GM21367 (cell line): Measurements from ENCODE around the gene PRUNE2.
"Not testable (repeated sequence)": the region's sequence is repeated elsewhere in the genome, so short reads cannot be mapped to it uniquely, and the experiment has no call there.

Experiments
- ATAC-seq: cut with Tn5 transposase; IDR thresholded peaks from one replicate; pipeline ENCODE4 v1.9.1; 2021; ENCODE audit not compliant: unreplicated experiment

Gene PRUNE2

GRCh38 chr9:76799473-76799872 is 106.4 kb downstream of the PRUNE2 start:
- ATAC-seq, result no peak

- no peak for ATAC-seq
Measured at GRCh38 chr9:76798527-76798926, 107.4 kb downstream of the PRUNE2 start.

GRCh38 chr9:76796296-76796695 is 109.6 kb downstream of the PRUNE2 start:
- ATAC-seq, result no peak

DNA sequence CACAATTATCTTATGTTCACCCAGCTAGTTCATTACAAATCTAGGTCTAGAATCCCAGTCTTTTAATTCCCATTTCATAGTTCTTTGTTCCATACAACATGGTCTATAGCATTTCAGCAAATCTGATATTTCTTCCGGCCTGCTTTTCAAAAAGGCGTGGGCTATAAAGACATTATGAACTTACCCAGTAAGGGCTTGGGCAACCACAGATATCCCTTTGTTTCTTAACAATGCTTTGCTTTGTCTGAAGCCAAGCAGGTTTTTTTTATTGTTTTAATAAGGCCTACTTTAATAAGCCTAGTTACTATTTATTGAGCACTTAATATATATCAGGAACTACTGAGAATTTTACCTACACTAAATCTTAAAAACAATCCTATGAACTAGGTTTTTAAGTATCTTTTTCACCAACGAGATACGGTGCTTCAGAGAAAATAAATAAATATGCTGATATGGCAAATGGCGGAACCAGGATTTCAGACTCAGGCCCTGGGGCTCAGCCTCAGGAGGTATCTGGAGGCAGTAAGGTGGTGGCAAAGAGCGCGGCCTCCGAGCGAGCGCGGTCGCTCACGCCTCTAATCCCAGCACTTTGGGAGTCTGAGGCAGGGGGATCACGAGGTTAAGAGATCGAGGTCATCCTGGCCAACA is 112.0 kb downstream of the PRUNE2 start:
- no peak for ATAC-seq

- ATAC-seq, result no peak
Measured at GRCh38 chr9:76789840-76790239, 116.1 kb downstream of the PRUNE2 start.

GRCh38 chr9:76787677-76788076 is 118.2 kb downstream of the PRUNE2 start:
- no peak for ATAC-seq

- ATAC-seq, result no peak
Measured at GRCh38 chr9:76785501-76785900, 120.4 kb downstream of the PRUNE2 start.

DNA sequence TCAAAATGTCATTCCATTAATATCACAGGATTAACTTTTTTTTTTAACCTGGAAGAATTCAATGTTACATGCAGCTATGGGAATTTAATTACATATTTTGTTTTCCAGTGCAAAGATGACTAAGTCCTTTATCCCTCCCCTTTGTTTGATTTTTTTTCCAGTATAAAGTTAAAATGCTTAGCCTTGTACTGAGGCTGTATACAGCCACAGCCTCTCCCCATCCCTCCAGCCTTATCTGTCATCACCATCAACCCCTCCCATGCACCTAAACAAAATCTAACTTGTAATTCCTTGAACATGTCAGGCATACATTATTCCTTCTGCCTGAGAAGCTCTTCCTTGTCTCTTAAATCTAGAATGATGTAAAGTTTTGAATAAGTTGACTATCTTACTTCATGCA is 121.0 kb downstream of the PRUNE2 start:
- ATAC-seq, result no peak

GRCh38 chr9:76772686-76773445 is 133.0 kb downstream of the PRUNE2 start:
- ATAC-seq, result no peak

GRCh38 chr9:76766126-76766525 is 139.8 kb downstream of the PRUNE2 start:
- ATAC-seq, result no peak

- ATAC-seq, result no peak
Measured at GRCh38 chr9:76764138-76764537, 141.8 kb downstream of the PRUNE2 start, which contains the start of gene PCA3. Gene PCA3 (plus strand): TSS chr9:76764438.

DNA sequence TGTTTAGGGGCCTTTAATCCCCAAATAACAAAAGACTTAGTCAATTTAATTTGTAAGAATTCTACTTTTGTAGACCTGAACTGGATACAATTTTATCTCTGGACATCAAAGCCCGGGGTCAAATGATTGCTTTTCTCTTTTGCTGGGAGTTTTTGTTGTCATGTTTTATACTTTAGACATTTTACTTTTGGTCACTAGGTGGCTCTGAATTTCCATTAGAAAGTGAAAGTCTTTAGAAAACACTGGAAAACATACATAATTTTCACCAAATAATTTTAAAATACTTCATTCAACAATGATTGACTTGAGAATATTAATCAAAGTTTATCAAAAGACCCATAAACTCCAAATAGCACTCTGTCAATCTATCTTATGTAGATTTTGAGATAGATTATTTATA is 144.5 kb downstream of the PRUNE2 start:
- no peak for ATAC-seq

DNA sequence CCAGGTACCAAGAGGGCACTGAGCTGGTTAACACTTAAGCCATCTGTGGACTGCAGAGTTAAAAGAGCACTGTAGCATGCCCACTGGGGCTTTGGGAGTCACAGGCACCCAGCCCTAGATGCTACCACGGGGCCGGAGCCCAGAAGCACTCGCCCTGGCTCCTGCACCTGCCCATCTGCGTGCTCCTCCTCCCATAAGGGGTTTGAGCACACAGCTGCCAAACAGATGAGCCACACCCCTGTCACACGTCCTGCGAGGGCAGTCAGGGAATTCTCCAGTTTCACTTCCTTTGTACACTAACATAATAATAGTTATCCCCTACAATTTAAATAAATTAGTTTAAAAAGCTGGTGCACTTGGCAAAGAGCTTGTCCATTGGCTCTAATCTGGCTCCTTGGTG is 146.2 kb downstream of the PRUNE2 start:
- no peak for ATAC-seq

GRCh38 chr9:76758476-76758875 is 147.4 kb downstream of the PRUNE2 start:
- no peak for ATAC-seq

DNA sequence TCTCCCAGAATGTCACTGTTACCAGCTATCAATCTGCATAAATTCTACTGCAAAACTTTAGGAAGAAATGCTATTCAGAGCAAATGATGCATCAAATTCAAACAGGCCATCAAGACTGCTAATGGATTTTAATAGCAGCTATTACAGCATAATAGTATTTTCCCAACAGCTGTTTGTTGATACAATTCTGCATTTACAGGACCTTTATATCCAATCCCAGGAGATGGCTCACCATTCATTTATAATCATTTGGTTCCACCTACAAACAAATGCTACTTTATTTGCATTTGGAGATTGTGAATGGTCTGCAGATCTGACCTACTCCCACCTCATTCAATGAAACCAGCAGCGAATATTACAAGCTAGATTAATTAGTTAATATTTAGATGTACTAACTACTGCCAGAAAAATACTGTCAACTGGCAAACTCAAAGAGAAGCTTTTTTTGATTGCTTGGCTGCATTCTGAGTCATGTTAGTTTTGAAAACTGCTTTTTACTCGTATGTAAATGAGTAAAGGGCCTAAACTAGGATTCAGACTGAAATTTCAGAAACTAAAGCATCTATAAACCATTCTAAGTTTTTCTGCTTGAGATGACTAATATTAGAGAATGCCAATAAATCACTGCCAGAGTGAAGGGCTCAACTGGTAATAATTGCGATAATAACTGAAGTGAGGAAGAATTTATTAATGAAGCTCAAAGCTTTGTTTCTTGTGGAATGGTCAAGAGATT is 148.8 kb downstream of the PRUNE2 start:
- ATAC-seq, result no peak

- ATAC-seq, result no peak
Measured at GRCh38 chr9:76756268-76756640, 149.7 kb downstream of the PRUNE2 start.

DNA sequence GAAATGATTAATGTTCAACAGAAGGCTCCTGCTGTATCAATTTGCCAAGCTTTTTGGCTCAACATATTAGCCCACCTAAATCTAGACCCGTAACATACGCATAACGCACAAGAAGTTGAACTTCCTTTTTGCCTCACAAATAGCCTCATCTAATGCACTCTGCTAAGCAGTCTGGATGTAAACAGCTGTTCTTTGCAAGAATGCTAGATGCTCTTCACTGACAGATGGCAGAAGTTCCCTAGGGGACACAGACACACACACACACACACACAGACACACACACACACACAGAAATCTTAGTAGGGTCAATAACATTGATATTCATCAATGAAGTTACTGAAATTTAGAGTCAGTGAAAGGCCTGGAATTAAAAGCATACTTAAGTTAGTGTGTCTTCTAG is 154.9 kb downstream of the PRUNE2 start:
- no peak for ATAC-seq

DNA sequence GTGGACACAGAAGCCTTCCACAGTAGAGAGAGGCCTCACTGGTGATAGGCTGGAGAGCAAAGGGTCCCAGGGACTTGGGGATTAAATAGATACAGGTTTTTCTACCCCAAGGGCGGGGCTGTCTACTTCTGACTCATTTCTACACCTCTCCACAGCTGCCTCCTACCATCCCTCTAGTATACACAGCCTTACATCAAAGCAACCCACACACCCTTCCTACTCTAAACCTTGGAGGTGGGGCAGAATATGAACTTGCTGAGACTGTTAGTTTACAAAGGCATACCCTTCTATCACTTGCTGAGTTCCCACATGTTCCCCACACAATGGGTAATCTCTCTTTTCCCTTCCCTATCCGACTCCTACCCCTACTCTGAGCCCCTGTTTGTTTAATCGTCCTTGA is 161.6 kb downstream of the PRUNE2 start:
- ATAC-seq, result no peak

DNA sequence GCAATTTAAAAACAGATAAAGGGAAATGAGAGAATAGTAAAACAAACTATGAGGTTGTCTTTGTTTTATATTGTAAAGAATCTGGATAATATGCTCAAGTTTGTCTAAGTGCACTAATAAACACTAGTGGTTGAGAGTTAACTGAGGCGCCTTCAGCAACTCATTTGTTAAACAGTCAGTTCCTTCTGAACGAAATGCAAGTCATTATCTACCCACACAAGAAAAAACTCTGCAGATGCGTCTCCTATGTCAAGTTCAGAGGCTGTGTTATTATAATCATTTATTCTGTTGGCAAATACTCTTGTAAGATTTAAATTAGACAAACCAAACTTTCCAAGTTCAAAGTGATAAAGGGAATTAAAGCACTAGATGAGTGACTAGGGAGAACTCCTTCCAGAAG is 162.0 kb downstream of the PRUNE2 start:
- no peak for ATAC-seq

DNA sequence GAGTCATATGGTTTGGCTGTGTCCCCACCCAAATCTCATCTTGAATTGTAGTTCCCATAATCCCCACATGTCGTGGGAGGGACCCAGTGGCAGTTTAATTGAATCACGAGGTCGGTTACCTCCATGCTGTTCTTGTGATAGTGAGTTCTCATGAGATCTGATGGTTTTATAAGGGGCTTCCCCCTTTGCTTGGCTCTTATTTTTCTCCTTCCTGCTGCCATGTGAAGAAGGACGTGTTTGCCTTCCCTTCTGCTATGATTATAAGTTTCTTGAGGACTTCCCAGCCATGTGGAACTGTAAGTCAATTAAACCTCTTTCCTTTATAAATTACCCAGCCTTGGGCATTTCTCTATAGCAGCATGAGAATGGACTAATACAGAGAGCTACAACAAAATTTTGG is 163.0 kb downstream of the PRUNE2 start:
- ATAC-seq, result not testable (repeated sequence)

- no peak for ATAC-seq
Measured at GRCh38 chr9:76741524-76741923, 164.4 kb downstream of the PRUNE2 start.

- ATAC-seq, result no peak
Measured at GRCh38 chr9:76738402-76738801, 167.5 kb downstream of the PRUNE2 start.
